ENCODE measurements around the gene PHPT1. TPM values are rescaled to one million over a fixed set of nuclear protein-coding genes. Genes with fewer than 3 reads are reported as not detected.
"Not testable (repeated sequence)": the region's sequence is repeated elsewhere in the genome, so short reads cannot be mapped to it uniquely, and the experiment has no call there.

Gene PHPT1
- total RNA-seq, 4 donors from 2014 or later = 43.4 to 84.1 (median 53.9) TPM

- intact Hi-C loops (cut with DNase I) = no loop called here
- no peak for TF ChIP-seq POLR2A (IDR thresholded peaks at IDR 0.05; ENCODE audit: low read depth)
- TF ChIP-seq CTCF (IDR thresholded peaks at IDR 0.05) = no peak
- TF ChIP-seq POLR2AphosphoS5 (IDR thresholded peaks at IDR 0.05) = no peak
- TF ChIP-seq EP300 (IDR thresholded peaks at IDR 0.05) = no peak
- Histone ChIP-seq H3K4me3 (peak overlapping the region; percentile 87 to 99 (median 94)), H3K9me3 (no peaks in the 10 kb centered on the region), H3K27ac (replicated peaks in 1 of 4) (peak overlapping the region; percentile 84 to 95 (median 92)), H3K36me3 (peaks cover 26 to 33% (median 32%) of the 10 kb centered on the region in 4 donors), H3K27me3 (no peaks in the 10 kb centered on the region), H3K4me1 (peaks cover 24 to 37% (median 27%) of the 10 kb centered on the region in 4 donors)
- no peak for DNase-seq (ENCODE audit: extremely low spot score)
- 1% methylated on average over 9 of the region's 20 CpGs for WGBS
Measured at GRCh38 chr9:136865768-136866103, 16.5 kb downstream of the PHPT1 start.

GRCh38 chr9:136866898-136867421 is 17.8 kb downstream of the PHPT1 start:
- H3K4me3 ChIP-seq = peak overlapping the region; percentile 87 to 99 (median 94)
- peaks cover 24 to 37% (median 27%) of the 10 kb centered on the region in 4 donors for H3K4me1 ChIP-seq
- H3K9me3 ChIP-seq; intact Hi-C loops (cut with DNase I); H3K27me3 ChIP-seq; DNase-seq (ENCODE audit: extremely low spot score): not testable (repeated sequence)
- H3K36me3 ChIP-seq = peaks cover 19 to 21% (median 20%) of the 10 kb centered on the region in 4 donors
- H3K27ac ChIP-seq (replicated peaks in 1 of 4) = peak overlapping the region; percentile 82 to 94 (median 88)
- 85% methylated on average over 29 of the region's 29 CpGs for WGBS

GRCh38 chr9:136867480-136867879 is 18.3 kb downstream of the PHPT1 start:
- DNase-seq (ENCODE audit: extremely low spot score) = no peak
- H3K27me3 ChIP-seq = no peaks in the 10 kb centered on the region
- intact Hi-C loops (cut with DNase I) = no loop called here
- TF ChIP-seq EP300 (IDR thresholded peaks at IDR 0.05) (no peak), POLR2A (IDR thresholded peaks at IDR 0.05; ENCODE audit: low read depth) (no peak), POLR2AphosphoS5 (IDR thresholded peaks at IDR 0.05) (no peak), CTCF (IDR thresholded peaks at IDR 0.05) (no peak)
- peaks cover 14 to 15% (median 14%) of the 10 kb centered on the region in 4 donors for H3K36me3 ChIP-seq
- peaks cover 24 to 37% (median 27%) of the 10 kb centered on the region in 4 donors for H3K4me1 ChIP-seq
- WGBS = 98% methylated on average over 18 of the region's 18 CpGs
- H3K9me3 ChIP-seq = no peaks in the 10 kb centered on the region
- H3K4me3 ChIP-seq = no peak overlapping the region
- no peak overlapping the region for H3K27ac ChIP-seq (replicated peaks in 1 of 4)

GRCh38 chr9:136867917-136868316 is 18.7 kb downstream of the PHPT1 start:
- DNase-seq (ENCODE audit: extremely low spot score) = no peak
- 97% methylated on average over 18 of the region's 18 CpGs for WGBS
- peaks cover 10 to 11% (median 10%) of the 10 kb centered on the region in 4 donors for H3K36me3 ChIP-seq
- H3K27me3 ChIP-seq = no peaks in the 10 kb centered on the region
- intact Hi-C loops (cut with DNase I) = no loop called here
- no peak overlapping the region for H3K27ac ChIP-seq (replicated peaks in 1 of 4)
- peaks cover 24 to 37% (median 27%) of the 10 kb centered on the region in 4 donors for H3K4me1 ChIP-seq
- no peak overlapping the region for H3K4me3 ChIP-seq
- no peaks in the 10 kb centered on the region for H3K9me3 ChIP-seq
- TF ChIP-seq POLR2AphosphoS5 (IDR thresholded peaks at IDR 0.05) (no peak), EP300 (IDR thresholded peaks at IDR 0.05) (no peak), POLR2A (IDR thresholded peaks at IDR 0.05; ENCODE audit: low read depth) (no peak), CTCF (IDR thresholded peaks at IDR 0.05) (no peak)

GRCh38 chr9:136868644-136869043 is 19.4 kb downstream of the PHPT1 start:
- Histone ChIP-seq H3K27ac (replicated peaks in 1 of 4) (no peak overlapping the region), H3K36me3 (peaks cover 3 to 4% (median 3%) of the 10 kb centered on the region in 4 donors), H3K9me3 (no peaks in the 10 kb centered on the region), H3K27me3 (no peaks in the 10 kb centered on the region), H3K4me1 (peaks cover 22 to 35% (median 27%) of the 10 kb centered on the region in 4 donors), H3K4me3 (no peak overlapping the region)
- intact Hi-C loops (cut with DNase I) = no loop called here
- WGBS = 96% methylated on average over 9 of the region's 11 CpGs
- DNase-seq (ENCODE audit: extremely low spot score) = no peak
- TF ChIP-seq EP300 (IDR thresholded peaks at IDR 0.05) (no peak), POLR2A (IDR thresholded peaks at IDR 0.05; ENCODE audit: low read depth) (no peak), CTCF (IDR thresholded peaks at IDR 0.05) (no peak), POLR2AphosphoS5 (IDR thresholded peaks at IDR 0.05) (no peak)

GRCh38 chr9:136869611-136870010 is 20.4 kb downstream of the PHPT1 start:
- H3K9me3 ChIP-seq; H3K27me3 ChIP-seq; H3K4me3 ChIP-seq; H3K27ac ChIP-seq (replicated peaks in 1 of 4); intact Hi-C loops (cut with DNase I); DNase-seq (ENCODE audit: extremely low spot score); H3K36me3 ChIP-seq: not testable (repeated sequence)
- peaks cover 13 to 25% (median 18%) of the 10 kb centered on the region in 4 donors for H3K4me1 ChIP-seq
- 92% methylated on average over 2 of the region's 2 CpGs for WGBS
